H1 (cell line): ENCODE data around the gene VMP1. TPM values are rescaled to one million over a fixed set of nuclear protein-coding genes. Genes with fewer than 3 reads are reported as not detected.

Experiments used
- CTCF ChIA-PET: fragments of 300-600 bp; sonication (Branson Sonifier 250); formaldehyde crosslinking; loops from one replicate; lab custom pipeline; 2021; ENCODE audit not compliant: partially characterized antibody; lab: Charles Lee
- POLR2A ChIA-PET: fragments of 300-600 bp; sonication (Branson Sonifier 250); formaldehyde crosslinking; loops from one replicate; lab custom pipeline; 2021; ENCODE audit warnings: inconsistent platforms; ENCODE audit not compliant: partially characterized antibody; lab: Charles Lee
- DNase-seq, 2 experiments: peaks; one replicate each; pipeline versions ENCODE4 v3.0.0 to v3.0.0-alpha.2; 2010 to 2022; ENCODE audit warnings: low spot score in 2 of 2, low read depth in 1 of 2, mixed read lengths in 1 of 2
- FAIRE-seq: peaks from 2 replicates; lab custom pipeline; 2011; peaks lifted over from hg19 to GRCh38; lab: Jason Lieb, UNC
- H2AFZ ChIP-seq: 2 replicates; pipeline ENCODE4 v1.8.1; 2012; ENCODE audit warnings: low read length, inconsistent platforms
- H2AK5ac ChIP-seq: 2 replicates; pipeline ENCODE4 v1.6.1; 2013; ENCODE audit warnings: low read depth, low read length
- H2BK120ac ChIP-seq: replicated peaks from 2 replicates; pipeline ENCODE3; 2013; ENCODE audit warnings: low read depth, low read length, inconsistent platforms
- H2BK12ac ChIP-seq: 2 replicates; pipeline ENCODE4 v1.6.1; 2013; ENCODE audit warnings: low read depth, low read length
- H2BK15ac ChIP-seq: 2 replicates; pipeline ENCODE4 v1.6.1; 2013; ENCODE audit warnings: low read length
- H2BK20ac ChIP-seq: 2 replicates; pipeline ENCODE4 v1.6.1; 2013; ENCODE audit warnings: low read length
- H2BK5ac ChIP-seq: 2 replicates; pipeline ENCODE4 v1.6.1; 2013; ENCODE audit warnings: low read depth, low read length
- H3K14ac ChIP-seq: 2 replicates; pipeline ENCODE4 v1.6.1; 2013; ENCODE audit warnings: inconsistent platforms; ENCODE audit not compliant: insufficient read length
- H3K18ac ChIP-seq: 2 replicates; pipeline ENCODE4 v1.6.1; 2013; ENCODE audit warnings: low read length; ENCODE audit errors: extremely low read depth
- H3K23ac ChIP-seq: 2 replicates; pipeline ENCODE4 v1.6.1; 2013; ENCODE audit warnings: inconsistent platforms; ENCODE audit not compliant: insufficient read length
- H3K23me2 ChIP-seq: 2 replicates; pipeline ENCODE4 v1.6.1; 2013; ENCODE audit warnings: low read depth, low read length
- H3K27ac ChIP-seq: 2 replicates; pipeline ENCODE4 v1.6.1; 2011; ENCODE audit warnings: low read depth, low read length, inconsistent platforms
- H3K27me3 ChIP-seq, 4 experiments: replicated peaks in 1 of 4; 1 replicate in 1 of 4; 2 replicates in 3 of 4; pipeline versions ENCODE4 v1.6.1 to v1.8.1; 2011 to 2013; ENCODE audit warnings: low read length in 3 of 4, mild to moderate bottlenecking in 3 of 4, inconsistent platforms in 2 of 4, mixed read lengths in 2 of 4, moderate library complexity in 1 of 4; ENCODE audit not compliant: control insufficient read depth in 3 of 4, insufficient read depth in 3 of 4; ENCODE audit errors: extremely low read depth in 1 of 4
- H3K36me3 ChIP-seq, 4 experiments: 2 replicates each; pipeline versions ENCODE4 v1.6.1 to v1.8.1; 2011 to 2013; ENCODE audit warnings: mild to moderate bottlenecking in 4 of 4, low read length in 3 of 4, moderate library complexity in 2 of 4, control low read depth in 1 of 4, inconsistent platforms in 1 of 4; ENCODE audit not compliant: insufficient read depth in 4 of 4, control insufficient read depth in 2 of 4
- H3K4ac ChIP-seq: replicated peaks from 2 replicates; pipeline ENCODE3; 2013; ENCODE audit warnings: low read length, low read depth, mixed read lengths, inconsistent platforms; ENCODE audit not compliant: insufficient read length
- H3K4me1 ChIP-seq, 4 experiments: replicated peaks in 1 of 4; 1 replicate in 1 of 4; 2 replicates in 3 of 4; pipeline versions ENCODE4 v1.6.1 to v1.8.1; 2011 to 2013; ENCODE audit warnings: low read length in 3 of 4, inconsistent platforms in 2 of 4, mixed read lengths in 1 of 4; ENCODE audit not compliant: insufficient read depth in 4 of 4, control insufficient read depth in 3 of 4
- H3K4me2 ChIP-seq, 2 experiments: 2 replicates each; pipeline versions ENCODE4 v1.6.1 to v1.8.1; 2011 to 2013; ENCODE audit warnings: low read depth in 2 of 2, low read length in 2 of 2, control low read depth in 1 of 2, inconsistent platforms in 1 of 2, mild to moderate bottlenecking in 1 of 2; ENCODE audit not compliant: insufficient read depth in 1 of 2
- H3K4me3 ChIP-seq, 4 experiments: fragments of 200-600, 300-600 bp in 1 of 4; sonication (generic), shearing (Covaris generic), sonication (Bioruptor Twin) in 1 of 4; 2 replicates each; pipeline versions ENCODE4 v1.5.1 to v1.8.1; 2011 to 2016; ENCODE audit warnings: low read length in 4 of 4, low read depth in 3 of 4, control low read depth in 2 of 4, inconsistent platforms in 2 of 4, mild to moderate bottlenecking in 2 of 4, mixed read lengths in 1 of 4, moderate library complexity in 1 of 4; ENCODE audit not compliant: insufficient read depth in 2 of 4; ENCODE audit errors: extremely low read depth in 1 of 4
- H3K56ac ChIP-seq: replicated peaks from 2 replicates; pipeline ENCODE3; 2013; ENCODE audit warnings: low read depth, mild to moderate bottlenecking, mixed read lengths, low read length, inconsistent platforms; ENCODE audit not compliant: insufficient read length
- H3K79me1 ChIP-seq: 2 replicates; pipeline ENCODE4 v1.6.1; 2013; ENCODE audit warnings: low read depth, low read length, control low read depth
- H3K79me2 ChIP-seq, 2 experiments: 2 replicates each; pipeline versions ENCODE4 v1.6.1 to v1.8.1; 2012 to 2013; ENCODE audit warnings: low read length in 2 of 2, mild to moderate bottlenecking in 2 of 2, inconsistent platforms in 1 of 2; ENCODE audit not compliant: insufficient read depth in 2 of 2, control insufficient read depth in 1 of 2
- H3K9ac ChIP-seq, 4 experiments: replicated peaks in 1 of 4; 1 replicate in 1 of 4; 2 replicates in 3 of 4; pipeline versions ENCODE4 v1.6.1 to v1.8.1; 2011 to 2013; ENCODE audit warnings: low read depth in 3 of 4, low read length in 3 of 4, control low read depth in 2 of 4, mild to moderate bottlenecking in 2 of 4, moderate library complexity in 2 of 4, inconsistent platforms in 1 of 4; ENCODE audit errors: extremely low read depth in 1 of 4
- H3K9me3 ChIP-seq, 2 experiments: 2 replicates each; pipeline versions ENCODE4 v1.6.1 to v1.8.1; 2012 to 2013; ENCODE audit warnings: mild to moderate bottlenecking in 2 of 2, moderate library complexity in 2 of 2, control low read depth in 1 of 2, inconsistent platforms in 1 of 2, low read depth in 1 of 2, low read length in 1 of 2, mixed read lengths in 1 of 2; ENCODE audit not compliant: insufficient read depth in 2 of 2
- H4K20me1 ChIP-seq, 2 experiments: replicated peaks in 1 of 2; 2 replicates each; pipeline versions ENCODE3 to v1.8.1; 2011 to 2013; ENCODE audit warnings: inconsistent platforms in 2 of 2, low read length in 2 of 2, mild to moderate bottlenecking in 1 of 2; ENCODE audit not compliant: insufficient read depth in 2 of 2, control insufficient read depth in 1 of 2
- H4K5ac ChIP-seq: 2 replicates; pipeline ENCODE4 v1.6.1; 2013; ENCODE audit warnings: low read length, low read depth, mixed read lengths, inconsistent platforms; ENCODE audit not compliant: insufficient read length
- H4K8ac ChIP-seq: 2 replicates; pipeline ENCODE4 v1.8.0; 2013; ENCODE audit warnings: mild to moderate bottlenecking, moderate library complexity, low read length, inconsistent platforms; ENCODE audit not compliant: insufficient read depth; ENCODE audit errors: extremely low read depth
- H4K91ac ChIP-seq: replicated peaks from 2 replicates; pipeline ENCODE3; 2013; ENCODE audit warnings: low read length, mixed read lengths, inconsistent platforms; ENCODE audit not compliant: insufficient read length
- ASH2L ChIP-seq: fragments of 200-600, 300-600 bp; sonication (generic); IDR thresholded peaks from one replicate; pipeline ENCODE4 v1.7.1; 2017; ENCODE audit warnings: low read length
- FOSL1 ChIP-seq: IDR thresholded peaks from 2 replicates; pipeline ENCODE4 v1.6.1; 2011; ENCODE audit warnings: mild to moderate bottlenecking, low read depth, low read length, moderate library complexity; ENCODE audit not compliant: insufficient read depth
- KDM1A ChIP-seq: fragments of 200-600, 300-600 bp; sonication (generic); IDR thresholded peaks from 2 replicates; pipeline ENCODE4 v1.7.1; 2016; ENCODE audit warnings: mild to moderate bottlenecking, low read length, borderline replicate concordance
- RBBP5 ChIP-seq: IDR thresholded peaks from 2 replicates; pipeline ENCODE4 v1.7.1; 2012; ENCODE audit warnings: low read depth, mild to moderate bottlenecking, inconsistent platforms, low read length, moderate library complexity, borderline replicate concordance
- RNF2 ChIP-seq: fragments of 200-900, 300-1000 bp; sonication (generic); IDR thresholded peaks from 2 replicates; pipeline ENCODE4 v1.7.1; 2016; ENCODE audit warnings: borderline replicate concordance, low read depth, mild to moderate bottlenecking, antibody characterized with exemption, low read length; ENCODE audit not compliant: poor library complexity, severe bottlenecking; ENCODE audit errors: missing control alignments
- WGBS, 2 experiments: shearing (Covaris generic) in 1 of 2; methylation state at CpG; one replicate each; pipeline versions ENCODE4 v1.1.6 to v1.1.7; 2013 to 2015; ENCODE audit warnings: low lambda C conversion rate in 2 of 2, mixed read lengths in 2 of 2, inconsistent platforms in 1 of 2, low coverage in 1 of 2, missing lambda C conversion rate in 1 of 2; ENCODE audit not compliant: insufficient replicate concordance in 2 of 2, insufficient coverage in 1 of 2, insufficient read length in 1 of 2; ENCODE audit errors: extremely low coverage in 1 of 2, missing lambda C conversion rate in 1 of 2; 5-methylcytosine and 5-hydroxymethylcytosine counted together
- polyA plus RNA-seq, 7 experiments: library from polyadenylated mRNA; depleted of rRNA in 3 of 7; stranded (reverse) in 5 of 7; unstranded in 2 of 7; fragments of >200 nt in 5 of 7; fragments of 200-250 nt in 2 of 7; gene quantifications; 1 replicate in 5 of 7; 2 replicates in 1 of 7; 4 replicates in 1 of 7; pipeline versions ENCODE4 v1.2.1 to v1.2.3, GENCODE V29; 2011 to 2013; ENCODE audit warnings: missing spikeins in 2 of 7, mixed read lengths in 2 of 7
- total RNA-seq: library from RNA; stranded (reverse); fragmentation: NEBNext Ultra II Directional; extraction: Animal tissue kit (Norgen Biotek cat#: 25700); gene quantifications from 2 replicates; pipeline ENCODE4 v1.2.1, GENCODE V29; 2021

VMP1 gene
- total and polyA plus RNA-seq, 2 of the 8 experiments (the other 6 are each of a cell fraction or from before 2014, with no cell fraction given): 45.0 to 92.7 TPM

GRCh38 chr17:59751955-59752413, 44.5 kb downstream of the VMP1 start:
- POLR2A ChIA-PET: interaction anchor here (1.2 to 3.4 kb wide), 4 partner anchors 9 to 130 kb away, joined by 3 to 24 read pairs (median 12); no protein-coding TSS in a partner anchor
- no peak for TF ChIP-seq RNF2
- no peak for TF ChIP-seq ASH2L
- TF ChIP-seq RBBP5: no peak
- no peak for TF ChIP-seq FOSL1
- TF ChIP-seq KDM1A: no peak

More at GRCh38 chr17:59751955-59752413, 44.5 kb downstream of the VMP1 start:
- H3K79me1 ChIP-seq: no peaks in the 10 kb centered on the region
- H3K56ac ChIP-seq: no peak overlapping the region
- DNase-seq (no peak), FAIRE-seq (no peak)
- H2AK5ac ChIP-seq: no peak overlapping the region
- no peak overlapping the region for H3K27ac ChIP-seq
- H3K14ac ChIP-seq: no peak overlapping the region
- no peak overlapping the region for H3K4ac ChIP-seq
- H3K18ac ChIP-seq: no peak overlapping the region
- H2BK120ac ChIP-seq: no peak overlapping the region
- H3K27me3 ChIP-seq: no peaks in the 10 kb centered on the region
- H2AFZ ChIP-seq: no peak overlapping the region
- H3K23me2 ChIP-seq: no peaks in the 10 kb centered on the region
- H4K5ac ChIP-seq: no peak overlapping the region
- no peak overlapping the region for H2BK12ac ChIP-seq
- WGBS, 2 experiments: 93% methylated on average over 11 of the region's 11 CpGs; no CpG with 5 or more reads in 1 of the 2 experiments
- H3K36me3 ChIP-seq: no peaks in the 10 kb centered on the region; a peak in 1 of 8 replicates
- H4K20me1 ChIP-seq: no peaks in the 10 kb centered on the region
- no peak overlapping the region for H3K4me3 ChIP-seq
- H4K8ac ChIP-seq: no peak overlapping the region
- no peak overlapping the region for H3K9ac ChIP-seq
- H3K4me1 ChIP-seq: peaks cover 0 to 2% (median 0%) of the 10 kb centered on the region in 4 experiments; a peak in 1 of 7 replicates
- no peaks in the 10 kb centered on the region for H3K79me2 ChIP-seq
- no peak overlapping the region for H2BK20ac ChIP-seq
- H3K9me3 ChIP-seq: no peaks in the 10 kb centered on the region
- H3K4me2 ChIP-seq: no peak overlapping the region
- H2BK15ac ChIP-seq: no peak overlapping the region
- no peak overlapping the region for H2BK5ac ChIP-seq
- CTCF ChIA-PET: interaction anchor here (0.6 to 4.1 kb wide), 16 partner anchors 9 to 288 kb away, joined by 3 to 32 read pairs (median 4); partner anchors contain the start of genes RPS6KB1 and TUBD1
- no peak overlapping the region for H3K23ac ChIP-seq
- H4K91ac ChIP-seq: no peak overlapping the region
